Activated gamma-delta T cell treated with Interleukin-2 at 50 U/mL for 16 hours (primary cell): ENCODE results near the gene CREB3L2.
"Not testable (repeated sequence)": the region's sequence is repeated elsewhere in the genome, so short reads cannot be mapped to it uniquely, and the experiment has no call there.

Source experiments
- DNase-seq: peaks from one replicate; pipeline ENCODE4 v3.0.0-alpha.2; 2020

Gene CREB3L2

DNA sequence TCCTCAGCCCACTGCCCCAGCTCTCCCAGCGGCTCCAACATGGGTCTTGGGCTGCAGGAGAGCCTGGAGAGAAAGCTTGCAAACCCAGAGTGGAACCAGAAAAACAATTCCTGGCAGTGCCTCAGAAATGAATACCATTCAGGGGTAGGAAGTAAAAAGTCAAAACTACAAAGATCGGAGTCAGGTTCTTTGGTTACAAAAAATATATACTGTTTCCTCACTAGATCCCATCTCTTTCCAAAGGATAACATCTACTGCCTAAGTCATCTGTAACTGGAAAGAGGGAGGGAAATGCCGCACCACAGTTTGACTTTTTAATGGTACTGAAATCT, 14.9 kb downstream of the CREB3L2 start:
- no peak for DNase-seq

DNA sequence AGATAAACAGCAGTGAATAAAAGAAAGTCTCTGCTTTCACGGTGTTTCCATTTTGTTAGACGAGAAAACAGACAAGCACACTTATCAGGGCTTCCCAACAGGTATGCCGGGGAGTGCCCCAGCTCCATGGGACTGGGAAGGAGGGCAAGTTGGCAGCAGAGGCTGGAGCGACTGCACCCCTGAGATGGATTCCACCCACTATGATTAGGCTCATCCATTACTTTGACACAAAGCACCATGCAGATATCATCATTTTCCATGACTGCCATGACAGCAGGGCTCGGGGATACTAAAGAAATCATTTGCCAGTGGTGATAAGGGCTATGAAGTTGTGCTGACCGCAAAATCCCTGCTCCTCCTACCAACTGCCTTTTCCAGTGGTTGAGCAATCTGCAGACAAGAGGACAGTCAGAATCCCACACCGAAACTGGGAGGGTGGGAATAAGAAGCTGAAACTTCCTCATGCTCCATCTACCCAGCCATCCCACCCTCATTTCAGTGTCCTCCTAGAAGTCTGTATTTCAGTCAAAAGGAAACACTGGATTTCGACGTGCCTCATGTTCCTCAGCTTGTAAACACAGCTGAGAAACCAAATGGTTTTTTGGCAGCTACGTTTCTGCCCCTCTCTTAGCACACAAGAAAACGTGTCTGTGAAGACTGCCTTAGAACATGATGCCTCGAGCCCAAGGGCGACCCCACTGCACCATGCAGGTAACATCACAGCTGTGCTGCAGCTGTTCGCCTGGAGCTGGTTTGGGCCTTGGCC, 15.5 kb downstream of the CREB3L2 start:
- no peak for DNase-seq

GRCh38 chr7:137985897-137986251, 16.0 kb downstream of the CREB3L2 start:
- no peak for DNase-seq

- DNase-seq: no peak
Measured at GRCh38 chr7:137985253-137985896, 16.5 kb downstream of the CREB3L2 start.

GRCh38 chr7:137984181-137985041, 17.5 kb downstream of the CREB3L2 start:
- DNase-seq: no peak

DNA sequence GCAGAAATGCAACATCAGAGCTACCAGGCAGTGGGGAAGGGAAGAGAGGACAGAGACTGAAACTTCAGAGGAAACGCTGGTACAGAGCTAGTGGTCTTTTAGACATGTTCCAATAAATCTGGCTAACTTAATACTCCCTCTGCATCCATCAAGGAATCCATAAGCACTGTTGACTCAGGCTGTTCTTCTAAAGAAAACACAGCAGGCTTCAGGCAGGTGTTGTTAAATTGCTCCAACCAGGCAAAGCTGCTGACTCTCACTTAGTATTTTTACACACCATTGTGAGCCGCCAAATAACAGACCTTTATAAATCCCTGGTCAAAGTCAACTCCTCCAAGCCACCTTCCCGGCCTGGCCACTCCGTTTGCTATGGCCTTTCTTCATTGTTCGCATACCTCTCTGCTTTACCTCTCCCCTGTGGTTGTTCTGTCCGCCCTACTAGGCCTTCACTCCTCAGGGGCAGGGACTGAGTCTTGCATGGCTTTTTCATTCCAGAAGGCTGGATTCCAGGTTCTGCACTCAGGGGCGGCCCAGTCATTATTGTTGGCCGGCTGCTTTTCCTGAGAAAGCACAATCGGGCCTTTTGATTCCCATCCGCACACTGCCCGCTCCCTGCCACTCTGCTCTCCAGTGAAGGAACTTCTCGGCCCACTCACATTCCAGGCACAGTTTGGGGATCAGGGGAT, 18.4 kb downstream of the CREB3L2 start:
- no peak for DNase-seq

GRCh38 chr7:137982394-137982793, 19.5 kb downstream of the CREB3L2 start:
- not testable (repeated sequence) for DNase-seq

DNA sequence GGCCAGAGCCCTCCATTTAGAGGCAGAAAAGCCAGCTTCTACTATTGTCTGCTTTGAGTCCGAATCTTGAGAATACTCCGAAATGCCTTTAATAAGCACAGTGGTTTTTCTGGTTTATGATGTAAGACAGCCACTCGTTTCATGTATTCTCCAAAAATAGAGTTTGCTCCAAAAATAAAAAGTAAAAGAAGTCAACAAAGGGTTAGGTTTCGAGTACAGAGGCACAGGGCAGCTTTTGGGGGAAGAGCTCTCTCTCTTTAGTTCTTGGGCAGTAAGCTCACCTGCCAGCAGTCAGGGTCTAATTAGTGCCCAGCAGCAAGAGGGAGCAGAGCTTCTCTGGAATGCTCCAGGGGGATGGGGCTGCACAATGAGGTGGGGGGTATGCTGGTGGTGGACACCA, 20.2 kb downstream of the CREB3L2 start:
- no peak for DNase-seq

- DNase-seq: no peak
Measured at GRCh38 chr7:137981175-137981574, 20.7 kb downstream of the CREB3L2 start.

GRCh38 chr7:137980308-137980707, 21.6 kb downstream of the CREB3L2 start:
- DNase-seq: no peak

GRCh38 chr7:137978464-137979237, 23.2 kb downstream of the CREB3L2 start:
- DNase-seq: no peak

DNA sequence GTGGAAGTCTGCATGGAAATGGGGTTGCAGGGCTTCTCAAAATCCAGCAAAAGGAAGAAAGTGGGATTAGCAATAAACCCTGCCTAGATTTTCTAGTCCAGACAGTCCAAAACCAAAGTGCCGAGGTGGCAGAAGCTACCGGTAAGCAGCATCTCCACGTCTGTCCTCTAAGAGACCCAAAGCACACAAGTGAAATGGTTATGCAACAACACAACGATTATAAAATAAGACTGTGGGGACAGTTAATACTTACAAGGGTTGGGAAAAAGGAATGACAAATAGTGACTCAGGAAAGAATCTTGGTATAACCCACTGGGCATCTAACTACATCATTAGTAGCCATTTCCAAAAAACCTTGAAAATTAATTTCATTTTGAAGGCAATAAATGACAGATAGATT, 24.7 kb downstream of the CREB3L2 start:
- DNase-seq: no peak

DNA sequence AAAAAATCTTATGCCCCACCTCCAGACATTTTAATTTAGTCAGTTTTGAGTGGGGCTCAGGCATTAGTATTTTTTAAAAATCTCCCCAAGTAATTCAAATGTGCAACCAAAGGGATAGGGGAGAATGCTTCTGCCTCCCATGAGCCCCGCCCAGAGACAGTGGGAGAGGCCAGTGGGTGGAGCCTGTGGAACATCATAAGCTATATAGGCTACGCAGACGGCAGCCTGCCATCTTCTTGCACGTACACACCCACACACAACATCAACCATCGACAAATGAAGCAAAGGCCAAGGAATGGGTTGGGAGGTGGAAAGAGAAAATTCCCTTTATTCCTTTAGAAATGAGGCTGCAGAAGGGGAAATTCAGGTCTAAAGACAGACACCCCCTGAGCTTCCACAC, 25.2 kb downstream of the CREB3L2 start:
- DNase-seq: no peak

DNA sequence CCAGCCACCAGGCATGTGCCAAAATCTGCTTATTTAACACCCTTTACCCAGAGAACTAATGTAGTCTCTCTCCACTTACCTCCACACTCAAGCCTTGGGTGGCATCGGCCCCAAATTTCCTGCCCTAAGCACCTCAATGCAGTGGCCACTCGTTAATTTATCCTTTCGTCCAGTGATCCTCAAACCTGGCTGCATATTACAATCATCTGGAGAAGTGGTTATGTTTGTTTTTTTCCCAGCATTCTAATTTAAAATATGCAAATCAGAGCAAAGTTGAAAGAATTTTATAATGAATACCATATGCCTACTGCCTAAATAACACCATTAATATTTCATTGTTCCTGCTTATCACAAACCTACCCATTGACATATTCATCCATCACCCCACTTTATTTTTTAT, 25.7 kb downstream of the CREB3L2 start:
- no peak for DNase-seq

DNA sequence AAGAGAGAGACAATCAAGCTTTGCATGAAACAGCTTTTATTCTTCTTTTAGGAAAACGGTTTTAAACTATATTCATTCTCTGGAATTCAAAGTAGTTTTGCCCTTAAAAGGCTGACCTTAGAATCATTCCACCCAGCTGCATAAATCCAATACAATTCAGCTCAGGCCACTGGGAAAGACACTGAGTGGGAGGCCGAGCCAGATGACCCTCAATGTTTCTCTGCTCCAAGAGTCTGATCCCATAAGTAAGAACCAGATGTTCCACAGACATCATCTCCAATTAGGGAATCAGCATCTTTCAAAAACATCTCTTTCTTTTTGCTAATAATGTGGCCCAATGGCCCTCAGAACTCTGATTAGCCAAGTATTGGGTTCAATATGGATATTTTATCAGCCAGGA, 26.1 kb downstream of the CREB3L2 start:
- no peak for DNase-seq

DNA sequence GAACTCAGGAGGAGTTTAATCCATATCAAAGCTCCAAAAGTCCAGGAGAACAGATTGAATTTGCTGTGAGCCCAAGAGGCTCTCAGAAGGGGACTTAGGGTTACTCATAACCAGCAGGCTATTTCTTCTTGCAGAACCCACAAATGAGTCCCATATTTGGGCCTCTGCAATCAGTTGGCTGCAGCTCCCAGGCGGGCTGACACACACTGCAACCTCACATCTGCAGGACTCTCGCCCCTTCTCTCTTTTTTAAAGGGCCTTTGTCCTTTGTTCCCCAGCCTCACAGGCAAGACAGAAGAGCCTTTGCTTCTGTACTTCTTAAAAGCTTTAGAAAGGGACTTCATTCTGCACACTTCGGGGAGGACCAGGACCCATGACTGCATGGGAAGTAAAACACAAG, 26.7 kb downstream of the CREB3L2 start:
- no peak for DNase-seq

DNA sequence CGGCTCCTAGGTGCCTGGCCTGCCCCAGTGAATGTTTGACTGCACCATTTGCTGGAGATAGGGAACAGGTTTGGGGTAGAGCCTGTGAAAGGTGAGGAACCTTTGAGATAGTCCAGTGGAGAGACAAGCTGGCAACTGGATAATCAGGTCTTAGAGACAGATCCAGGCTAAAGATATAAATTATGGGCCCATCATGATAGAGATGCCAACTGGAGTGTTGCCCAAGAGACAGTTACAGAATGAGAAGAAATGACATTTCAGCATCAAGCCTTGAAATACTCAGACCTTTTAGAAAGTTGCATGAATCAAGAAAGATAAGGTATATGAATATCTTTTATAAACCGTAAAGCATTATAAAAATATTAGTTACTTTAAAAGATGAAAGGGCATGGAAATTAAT, 27.1 kb downstream of the CREB3L2 start:
- DNase-seq: no peak

- no peak for DNase-seq
Measured at GRCh38 chr7:137970253-137970975, 31.5 kb downstream of the CREB3L2 start.

DNA sequence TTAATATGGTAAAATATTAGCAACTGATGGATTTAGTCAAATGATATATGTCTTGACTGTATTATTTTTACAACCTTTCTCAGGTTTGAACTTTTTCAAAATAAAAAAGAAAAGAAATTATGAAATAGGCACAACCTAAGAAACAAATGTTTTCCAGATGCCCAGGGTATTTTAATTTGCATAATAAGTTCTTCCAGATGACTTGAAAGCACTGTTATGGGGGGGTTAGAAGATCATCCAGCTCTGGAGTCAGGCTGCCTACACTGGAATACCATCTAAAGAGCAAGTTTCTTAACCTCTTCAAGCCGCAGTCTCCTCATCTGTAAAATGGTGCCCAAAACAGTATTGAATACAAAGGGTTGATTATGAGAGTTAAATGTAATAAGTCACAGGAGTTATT, 32.1 kb downstream of the CREB3L2 start:
- DNase-seq: no peak

DNA sequence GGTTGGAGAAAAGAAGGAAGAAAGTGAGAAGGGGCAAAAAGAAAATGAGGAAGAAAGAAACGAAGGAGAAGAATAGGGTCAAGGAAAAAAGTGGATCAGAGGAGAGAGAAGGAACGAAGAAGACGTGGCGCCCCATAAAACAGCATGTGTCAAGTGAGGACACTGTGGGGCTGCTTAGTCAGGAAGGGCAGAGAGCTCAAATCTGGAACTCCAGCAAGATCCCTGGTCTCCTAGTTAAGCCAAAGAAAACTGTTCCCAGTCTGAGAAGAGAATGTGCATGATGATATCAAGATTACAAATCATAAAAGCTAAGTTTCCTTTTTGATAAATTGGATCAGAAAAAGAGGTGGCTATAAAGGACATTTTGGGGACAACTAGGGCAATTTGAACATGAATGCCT, 33.0 kb downstream of the CREB3L2 start:
- no peak for DNase-seq

DNA sequence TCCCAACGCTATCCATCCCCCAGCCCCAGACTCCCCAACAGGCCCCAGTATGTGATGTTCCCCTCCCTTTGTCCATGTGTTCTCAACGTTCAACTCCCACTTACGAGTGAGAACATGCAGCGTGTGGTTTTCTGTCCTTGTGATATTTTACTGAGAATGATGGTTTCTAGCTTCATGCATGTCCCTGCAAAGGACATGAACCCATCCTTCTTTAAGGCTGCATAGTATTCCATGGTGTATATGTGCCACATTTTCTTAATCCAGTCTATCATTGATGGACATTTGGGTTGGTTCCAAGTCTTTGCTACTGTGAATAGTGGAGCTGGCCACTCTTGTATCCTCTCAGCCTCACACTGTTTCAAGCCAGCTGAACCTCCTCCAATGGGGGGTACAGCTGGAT, 33.5 kb downstream of the CREB3L2 start:
- DNase-seq: not testable (repeated sequence)
